IMR-90 (cell line): Measurements from ENCODE around the gene ZNF669. TPM values are rescaled to one million over a fixed set of nuclear protein-coding genes. Genes with fewer than 3 reads are reported as not detected.

Experiments used
- ATAC-seq: fragments of 200-7000 bp; cut with Tn5 transposase; 2 replicates; pipeline ENCODE4 v1.9.1; 2020; ENCODE audit warnings: low read depth, mild to moderate bottlenecking, moderate library complexity
- BruUV-seq: library from RNA; stranded (reverse); fragments of 400-500 nt; replicated peaks from 2 replicates; lab custom pipeline; 2021; lab: Mats Ljungman, UMichigan
- CTCF ChIA-PET: fragments of 300-600 bp; formaldehyde crosslinking; extraction: SDS; loops from one replicate; lab custom pipeline; 2021; ENCODE audit warnings: antibody characterized with exemption; lab: Yijun Ruan, JAX
- POLR2A ChIA-PET: fragments of 300-600 bp; sonication (Branson Sonifier 250); formaldehyde crosslinking; loops from one replicate; lab custom pipeline; 2022; ENCODE audit warnings: antibody characterized with exemption; ENCODE audit not compliant: unreplicated experiment; lab: Charles Lee
- DNase-seq: peaks from one replicate; pipeline ENCODE4 v3.0.0; 2013
- H2AFZ ChIP-seq: replicated peaks from 2 replicates; pipeline ENCODE3; 2013; ENCODE audit warnings: low read length, mild to moderate bottlenecking; ENCODE audit not compliant: poor library complexity
- H2AK5ac ChIP-seq: 2 replicates; pipeline ENCODE4 v1.6.1; 2013; ENCODE audit warnings: low read depth, low read length, inconsistent platforms
- H2AK9ac ChIP-seq: replicated peaks from 2 replicates; pipeline ENCODE3; 2013; ENCODE audit warnings: mild to moderate bottlenecking, low read depth, low read length, moderate library complexity; ENCODE audit not compliant: poor library complexity
- H2BK120ac ChIP-seq: 2 replicates; pipeline ENCODE4 v1.6.1; 2013; ENCODE audit warnings: low read depth, low read length, inconsistent platforms
- H2BK15ac ChIP-seq: 3 replicates; pipeline ENCODE4 v1.6.1; 2013; ENCODE audit warnings: low read depth, low read length, inconsistent platforms
- H2BK20ac ChIP-seq: 2 replicates; pipeline ENCODE4 v1.6.1; 2013; ENCODE audit warnings: low read depth, mild to moderate bottlenecking, inconsistent platforms, low read length, moderate library complexity
- H2BK5ac ChIP-seq: 2 replicates; pipeline ENCODE4 v1.6.1; 2013; ENCODE audit warnings: mild to moderate bottlenecking, low read depth, low read length, inconsistent platforms; ENCODE audit not compliant: poor library complexity, severe bottlenecking
- H3K14ac ChIP-seq: replicated peaks from 2 replicates; pipeline ENCODE4 v1.6.1; 2013; ENCODE audit warnings: low read depth, low read length, inconsistent platforms
- H3K18ac ChIP-seq: 2 replicates; pipeline ENCODE4 v1.6.1; 2013; ENCODE audit warnings: low read depth, low read length, control low read depth
- H3K23ac ChIP-seq: 2 replicates; pipeline ENCODE4 v1.6.1; 2013; ENCODE audit warnings: low read depth, low read length, inconsistent platforms
- H3K27ac ChIP-seq: 2 replicates; pipeline ENCODE4 v1.5.1; 2013; ENCODE audit warnings: mild to moderate bottlenecking, control low read depth, low read length; ENCODE audit not compliant: insufficient read depth
- H3K27me3 ChIP-seq: 2 replicates; pipeline ENCODE4 v1.6.1; 2013; ENCODE audit warnings: low read length; ENCODE audit not compliant: control insufficient read depth, insufficient read depth
- H3K36me3 ChIP-seq: 2 replicates; pipeline ENCODE4 v1.6.1; 2013; ENCODE audit warnings: low read length, mixed read lengths; ENCODE audit not compliant: control insufficient read depth, insufficient read depth
- H3K4ac ChIP-seq: 2 replicates; pipeline ENCODE4 v1.6.1; 2013; ENCODE audit warnings: low read depth, low read length, inconsistent platforms
- H3K4me1 ChIP-seq: 2 replicates; pipeline ENCODE4 v1.6.1; 2013; ENCODE audit warnings: low read length, mixed read lengths; ENCODE audit not compliant: control insufficient read depth, insufficient read depth
- H3K4me2 ChIP-seq: 2 replicates; pipeline ENCODE4 v1.6.1; 2013; ENCODE audit warnings: low read depth, mild to moderate bottlenecking, control low read depth, low read length, moderate library complexity
- H3K4me3 ChIP-seq: 2 replicates; pipeline ENCODE4 v1.5.1; 2013; ENCODE audit warnings: low read depth, mild to moderate bottlenecking, control low read depth, low read length, moderate library complexity; ENCODE audit not compliant: insufficient read depth
- H3K56ac ChIP-seq: 2 replicates; pipeline ENCODE4 v1.6.1; 2013; ENCODE audit warnings: low read length, inconsistent platforms; ENCODE audit not compliant: insufficient read depth; ENCODE audit errors: extremely low read depth
- H3K79me1 ChIP-seq, 2 experiments: 2 replicates each; pipeline ENCODE4 v1.6.1; 2013; ENCODE audit warnings: low read length in 2 of 2, inconsistent platforms in 1 of 2, low read depth in 1 of 2
- H3K9ac ChIP-seq: 2 replicates; pipeline ENCODE4 v1.6.1; 2013; ENCODE audit warnings: low read depth, low read length, control low read depth
- H3K9me1 ChIP-seq: 2 replicates; pipeline ENCODE4 v1.6.1; 2013; ENCODE audit warnings: low read length, inconsistent platforms; ENCODE audit not compliant: insufficient read depth
- H3K9me3 ChIP-seq: 2 replicates; pipeline ENCODE4 v1.6.1; 2013; ENCODE audit warnings: low read length; ENCODE audit not compliant: control insufficient read depth, insufficient read depth
- H4K20me1 ChIP-seq: 2 replicates; pipeline ENCODE4 v1.6.1; 2013; ENCODE audit warnings: low read length, inconsistent platforms; ENCODE audit not compliant: insufficient read depth
- H4K5ac ChIP-seq: 2 replicates; pipeline ENCODE4 v1.6.1; 2013; ENCODE audit warnings: mild to moderate bottlenecking, low read depth, low read length, control low read depth
- H4K8ac ChIP-seq, 2 experiments: 2 replicates each; pipeline ENCODE4 v1.6.1; 2013; ENCODE audit warnings: low read depth in 2 of 2, low read length in 2 of 2, control low read depth in 1 of 2, inconsistent platforms in 1 of 2
- H4K91ac ChIP-seq: 2 replicates; pipeline ENCODE4 v1.6.1; 2013; ENCODE audit warnings: low read depth, low read length, inconsistent platforms; ENCODE audit not compliant: insufficient read depth
- ELK1 ChIP-seq: fragments of 150-350 bp; IDR thresholded peaks from 2 replicates; pipeline ENCODE4 v1.6.1; 2016; ENCODE audit warnings: low read depth, mild to moderate bottlenecking, low read length, moderate library complexity, borderline replicate concordance
- MAFK ChIP-seq: IDR thresholded peaks from 2 replicates; pipeline ENCODE4 v1.6.1; 2012; ENCODE audit warnings: low read depth, low read length, improper control_type of control experiment
- WGBS, 2 experiments: methylation state at CpG; one replicate each; pipeline versions ENCODE4 v1.1.5 to v1.1.7; 2013; ENCODE audit warnings: missing lambda C conversion rate in 2 of 2; ENCODE audit not compliant: insufficient read length in 1 of 2; ENCODE audit errors: extremely low coverage in 2 of 2; 5-methylcytosine and 5-hydroxymethylcytosine counted together
- dilution Hi-C: fragments of 300-500 bp; cut with HindIII; formaldehyde crosslinking; loops from one replicate; pipeline ENCODE4 v1.14.3; 2018; ENCODE audit warnings: low sequenced_read_pairs; ENCODE audit not compliant: unreplicated experiment
- in situ Hi-C: fragments of 300-500 bp; cut with MboI; formaldehyde crosslinking; loops from 3 replicates; pipeline ENCODE4 v1.14.3; 2019; ENCODE audit warnings: low sequenced_read_pairs, inconsistent platforms, mixed read lengths
- intact Hi-C: fragments of 100-400 bp; cut with micrococcal nuclease; formaldehyde crosslinking; loops from 2 replicates; pipeline ENCODE4 v1.10.0; 2022
- polyA plus RNA-seq, 3 experiments: library from polyadenylated mRNA; depleted of rRNA; stranded (reverse); fragments of >200 nt; gene quantifications; 2 replicates each; pipeline ENCODE4 v1.2.3, GENCODE V29; 2012; ENCODE audit warnings: low replicate concordance in 1 of 3
- total RNA-seq: library from RNA; depleted of rRNA; stranded (reverse); fragments of >200 nt; gene quantifications from 2 replicates; pipeline ENCODE4 v1.2.3, GENCODE V29; 2012

Gene ZNF669
- total and polyA plus RNA-seq, 2 of the 4 experiments (the other 2 are of a cell fraction), result 3.8 to 10.8 TPM

DNA sequence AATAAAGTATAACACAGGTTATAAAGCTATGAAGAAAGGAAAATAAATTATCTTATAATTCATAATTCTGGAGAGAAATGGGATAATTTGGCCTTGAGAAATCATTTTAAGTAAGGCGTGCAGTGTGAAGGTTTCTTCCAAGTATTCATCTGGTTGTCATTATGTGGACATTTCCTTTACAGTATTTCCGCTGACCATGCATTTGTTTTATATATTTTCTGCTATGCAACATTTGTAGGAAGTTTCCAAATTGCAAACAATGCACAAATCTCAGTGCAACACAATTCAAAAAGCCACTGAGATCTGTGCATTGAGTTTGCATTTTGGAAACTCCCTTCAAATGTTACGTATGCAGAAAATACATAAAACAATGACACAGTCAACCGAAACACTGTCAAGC is 43.4 kb downstream of the ZNF669 start:
- no peak overlapping the region for H3K14ac ChIP-seq
- no peak overlapping the region for H4K8ac ChIP-seq
- TF ChIP-seq ELK1, result no peak
- peak; percentile 83 for TF ChIP-seq MAFK
- dilution Hi-C loops, result no loop called here
- no peaks in the 10 kb centered on the region for H3K36me3 ChIP-seq
- no peak overlapping the region for H3K4me2 ChIP-seq
- CTCF ChIA-PET, result no interaction called here
- H3K9ac ChIP-seq, result no peak overlapping the region
- no peaks in the 10 kb centered on the region; the same call in 1 of the 2 replicates for H4K20me1 ChIP-seq
- WGBS, 2 experiments, result no CpG with 5 or more reads among the region's 4 CpGs
- H2BK120ac ChIP-seq, result no peak overlapping the region
- no peak overlapping the region for H3K27ac ChIP-seq
- H3K4me3 ChIP-seq, result no peak overlapping the region
- H2BK20ac ChIP-seq, result no peak overlapping the region
- H2AK9ac ChIP-seq, result no peak overlapping the region
- H2BK15ac ChIP-seq, result no peak overlapping the region
- no peak overlapping the region for H2AK5ac ChIP-seq
- H4K91ac ChIP-seq, result no peak overlapping the region
- H3K18ac ChIP-seq, result no peak overlapping the region
- peaks cover 11 to 14% of the 10 kb centered on the region in 2 experiments; a peak in 3 of 4 replicates for H3K79me1 ChIP-seq
- H3K4me1 ChIP-seq, result no peaks in the 10 kb centered on the region
- no peak for ATAC-seq
- no peak overlapping the region for H4K5ac ChIP-seq
- POLR2A ChIA-PET, result no interaction called here
- intact Hi-C loops, result no loop called here
- H3K56ac ChIP-seq, result no peak overlapping the region
- H3K4ac ChIP-seq, result no peak overlapping the region
- no peak overlapping the region for H2BK5ac ChIP-seq
- H3K27me3 ChIP-seq, result no peaks in the 10 kb centered on the region
- no peak for DNase-seq
- H2AFZ ChIP-seq, result no peak overlapping the region
- H3K9me1 ChIP-seq, result no peaks in the 10 kb centered on the region
- no peak overlapping the region for H3K23ac ChIP-seq
- in situ Hi-C loops, result no loop called here
- peaks cover 10% of the 10 kb centered on the region; the same call in 1 of the 2 replicates for H3K9me3 ChIP-seq
- BruUV-seq, result no TSS peak
